Lower leg skin (tissue), 3 donors: ENCODE data around the gene PLCB1.

Experiments used
- CTCF ChIP-seq, 3 donors: fragments of 450-650 bp; IDR thresholded peaks; one replicate each; pipeline ENCODE4 v1.5.1; 2016; ENCODE audit warnings: antibody characterized with exemption in 3 of 3, mild to moderate bottlenecking in 3 of 3, moderate library complexity in 2 of 3
- POLR2A ChIP-seq, 2 donors: fragments of 450-650 bp; IDR thresholded peaks; one replicate each; pipeline ENCODE4 v1.6.1; 2016 to 2017; ENCODE audit warnings: antibody characterized with exemption in 2 of 2, mild to moderate bottlenecking in 1 of 2, moderate library complexity in 1 of 2

DNA sequence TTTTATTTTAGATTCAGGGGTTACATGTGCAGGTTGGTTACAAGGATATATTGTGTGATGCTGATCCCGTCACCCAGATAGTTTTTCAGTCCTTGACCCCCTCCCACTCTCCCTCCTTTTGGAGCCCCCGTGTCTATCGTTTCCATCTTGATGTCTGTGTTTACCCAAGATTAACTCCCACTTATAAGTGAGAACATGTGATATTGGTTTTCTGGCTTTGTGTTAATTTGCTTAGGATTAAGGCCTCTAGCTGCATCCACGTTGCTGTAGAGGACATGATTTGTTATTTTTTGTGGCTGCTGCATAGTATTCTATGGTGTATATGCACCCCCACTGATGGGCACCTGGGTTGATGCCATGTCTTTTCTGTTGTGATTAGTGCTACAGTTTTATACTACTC, 178.6 kb downstream of the PLCB1 start:
- TF ChIP-seq CTCF (IDR thresholded peaks at IDR 0.05) (no peak), POLR2A (IDR thresholded peaks at IDR 0.05) (no peak)
